Epidermal melanocyte (primary cell): ENCODE measurements around the gene SOX10.
A peak's percentile ranks its signal among the peaks of the same experiment; 100 is the strongest.

Experiments used
- DNase-seq: peaks from one replicate; pipeline ENCODE4 v3.0.0; 2011; ENCODE audit warnings: low spot score; ENCODE audit not compliant: insufficient read length

SOX10 gene

GRCh38 chr22:38016182-38017151, 32.1 kb upstream of the SOX10 start:
- DNase-seq = peak; percentile 80

- DNase-seq = no peak
Measured at GRCh38 chr22:38014083-38014482, 29.7 kb upstream of the SOX10 start.

DNA sequence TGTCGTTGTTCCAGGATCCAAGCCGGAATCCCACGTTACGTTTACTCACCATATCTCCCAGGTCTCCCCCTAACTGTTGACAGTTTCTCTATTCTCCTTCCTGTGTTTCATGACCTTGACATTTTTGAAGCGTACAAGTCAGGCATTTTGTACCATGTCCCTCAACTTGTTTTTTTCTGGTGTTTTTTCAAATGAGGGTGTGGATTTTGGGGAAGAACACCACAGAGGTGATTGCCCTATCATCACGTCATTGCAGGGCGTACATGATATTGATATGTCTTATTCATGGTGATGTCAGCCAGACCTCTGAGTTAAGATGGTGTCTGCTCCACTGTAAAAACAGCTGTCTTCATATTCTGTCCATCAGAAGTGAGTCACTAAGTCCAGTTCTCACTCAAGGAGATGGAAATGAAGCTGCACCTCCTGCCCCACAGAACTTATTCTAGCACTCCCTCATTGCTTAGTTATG, 28.3 kb upstream of the SOX10 start:
- DNase-seq = no peak

GRCh38 chr22:38009000-38009806, 24.8 kb upstream of the SOX10 start:
- DNase-seq = no peak

DNA sequence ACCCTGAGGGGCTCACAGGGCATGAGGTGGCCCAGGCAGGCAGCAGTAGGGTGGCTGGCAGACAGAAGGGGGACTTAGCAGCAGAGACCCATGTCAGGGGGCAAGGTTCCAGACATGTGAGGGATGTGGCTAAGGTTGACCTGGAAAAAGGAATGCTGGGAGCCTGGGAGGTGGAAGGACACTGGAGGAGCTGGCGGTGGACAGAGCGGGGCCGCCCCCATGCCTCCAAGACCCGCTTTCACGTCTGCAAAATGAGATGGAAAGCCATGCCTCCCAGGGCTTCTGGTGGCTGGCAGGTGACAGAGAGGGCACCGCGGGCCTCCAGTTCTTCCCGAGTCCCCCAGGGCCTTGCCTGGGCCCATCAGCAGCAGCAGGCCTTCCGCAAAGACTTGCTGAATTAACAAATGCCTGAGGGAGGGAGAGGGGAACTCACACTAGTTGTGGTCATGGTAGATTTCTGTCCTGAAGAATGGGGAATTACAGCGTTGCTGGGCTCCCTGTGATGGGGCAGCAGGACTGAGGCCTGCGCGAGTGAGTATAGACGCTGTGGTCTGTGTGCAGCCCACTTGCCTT, 23.1 kb upstream of the SOX10 start:
- no peak for DNase-seq

DNA sequence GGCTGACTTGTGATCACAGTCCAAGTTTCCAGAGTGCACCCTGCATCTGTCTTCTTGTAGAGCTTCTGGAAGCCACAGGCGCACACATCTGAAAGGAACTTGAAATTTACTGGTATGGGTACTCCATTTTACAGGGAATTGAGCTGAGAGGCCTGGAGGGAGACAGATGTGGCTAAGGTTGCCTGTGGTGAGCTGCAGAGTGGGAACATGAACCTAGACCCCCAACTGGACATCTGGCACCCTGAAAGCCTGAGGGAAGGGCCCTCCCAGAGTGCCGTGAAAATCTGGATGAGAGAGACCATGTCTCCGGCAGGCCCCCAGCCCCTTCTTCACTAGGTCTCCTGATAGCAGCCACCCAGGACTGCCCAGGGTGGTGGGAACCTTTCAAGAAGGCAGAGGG, 22.6 kb upstream of the SOX10 start:
- DNase-seq = no peak

GRCh38 chr22:38005943-38006342, 21.6 kb upstream of the SOX10 start:
- no peak for DNase-seq

- DNase-seq = no peak
Measured at GRCh38 chr22:37999640-38000272, 15.4 kb upstream of the SOX10 start.

- DNase-seq = no peak
Measured at GRCh38 chr22:37999236-37999635, 14.9 kb upstream of the SOX10 start.

GRCh38 chr22:37998543-37998942, 14.2 kb upstream of the SOX10 start:
- DNase-seq = no peak

GRCh38 chr22:37996515-37997246, 12.3 kb upstream of the SOX10 start:
- DNase-seq = no peak

GRCh38 chr22:37996079-37996478, 11.7 kb upstream of the SOX10 start:
- no peak for DNase-seq

GRCh38 chr22:37995460-37995859, 11.1 kb upstream of the SOX10 start:
- no peak for DNase-seq

- no peak for DNase-seq
Measured at GRCh38 chr22:37994982-37995381, 10.6 kb upstream of the SOX10 start.

- no peak for DNase-seq
Measured at GRCh38 chr22:37994049-37994448, 9.7 kb upstream of the SOX10 start.

DNA sequence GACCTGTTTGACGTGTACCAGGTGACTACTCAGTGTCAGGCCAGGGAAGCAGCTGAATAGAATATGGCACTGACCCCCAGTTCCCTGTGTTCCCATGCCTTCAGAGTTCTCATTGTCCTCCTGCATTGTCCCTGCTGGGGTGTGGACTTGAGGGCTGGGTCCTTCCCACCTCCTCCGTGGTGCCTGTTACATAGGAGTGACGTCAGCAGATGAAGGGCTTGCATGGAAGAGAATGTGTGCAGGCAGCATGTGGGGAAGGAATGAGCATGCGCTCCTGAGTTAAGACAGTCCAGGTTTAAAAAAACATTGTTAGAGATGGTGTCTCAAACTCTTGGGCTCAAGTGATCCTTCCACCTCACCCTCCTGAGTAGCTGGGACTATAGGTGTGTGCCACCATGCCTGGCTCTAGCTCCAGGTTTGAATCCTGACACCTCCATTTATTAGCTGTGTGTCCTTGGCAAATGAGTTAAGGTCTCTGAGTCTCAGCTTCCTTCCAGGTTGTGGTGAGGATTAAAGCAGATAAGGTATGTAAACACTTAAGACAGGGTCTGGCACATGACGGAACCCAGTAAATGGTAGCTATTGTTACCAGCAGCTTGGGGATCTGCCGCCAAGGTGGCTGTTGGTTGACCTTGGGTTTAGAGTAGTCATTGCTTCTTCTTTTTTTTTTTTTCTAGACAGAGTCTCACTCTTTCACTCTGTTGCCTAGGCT, 7.5 kb upstream of the SOX10 start:
- no peak for DNase-seq

DNA sequence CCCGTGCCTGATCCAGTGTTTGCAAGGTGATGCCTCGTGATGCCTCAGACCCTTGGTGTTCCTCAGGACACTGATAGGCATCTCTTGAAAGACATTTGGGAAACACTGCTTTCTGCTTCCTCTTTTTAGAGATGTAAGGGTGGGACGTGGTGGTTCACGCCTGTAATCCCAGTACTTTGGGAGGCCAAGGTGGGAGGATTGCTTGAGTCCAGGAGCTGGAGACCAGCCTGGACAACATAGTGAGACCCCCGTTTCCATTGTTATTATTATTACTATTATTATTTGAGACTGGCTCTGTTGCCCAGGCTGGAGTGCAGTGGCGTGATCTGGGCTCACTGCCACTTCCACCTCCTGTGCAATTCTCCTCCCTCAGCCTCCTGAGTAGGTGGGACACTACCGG, 6.5 kb upstream of the SOX10 start:
- DNase-seq = no peak

DNA sequence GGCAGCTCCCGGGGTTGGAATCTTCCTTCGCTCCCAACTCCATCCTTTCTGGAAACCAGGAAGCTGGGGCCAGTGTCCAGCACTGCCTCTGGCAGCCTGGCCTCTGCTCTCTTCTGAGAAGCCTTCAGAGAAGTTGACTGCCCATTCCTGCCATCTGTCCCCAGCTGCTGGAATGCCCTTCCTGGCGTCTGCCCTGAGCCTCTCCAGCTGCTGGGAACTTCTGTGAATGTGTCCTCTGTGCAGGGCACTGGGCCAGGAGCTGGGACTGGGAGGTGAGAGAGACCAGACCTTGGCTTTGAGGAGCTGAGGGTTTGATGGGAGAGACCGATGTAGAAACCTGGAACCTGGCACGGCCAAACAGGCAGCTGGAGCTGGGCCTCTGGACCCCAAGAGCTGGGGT, 5.9 kb upstream of the SOX10 start:
- DNase-seq = no peak

GRCh38 chr22:37989146-37990045, 5.0 kb upstream of the SOX10 start:
- DNase-seq = no peak
